GM19035 (cell line): Measurements from ENCODE around the gene EOLA1.
A peak's percentile ranks its signal among the peaks of the same experiment; 100 is the strongest.
"Not testable (repeated sequence)": the region's sequence is repeated elsewhere in the genome, so short reads cannot be mapped to it uniquely, and the experiment has no call there.

Experiments used
- ATAC-seq: cut with Tn5 transposase; IDR thresholded peaks from one replicate; pipeline ENCODE4 v1.9.1; 2021; ENCODE audit not compliant: unreplicated experiment

EOLA1 gene

DNA sequence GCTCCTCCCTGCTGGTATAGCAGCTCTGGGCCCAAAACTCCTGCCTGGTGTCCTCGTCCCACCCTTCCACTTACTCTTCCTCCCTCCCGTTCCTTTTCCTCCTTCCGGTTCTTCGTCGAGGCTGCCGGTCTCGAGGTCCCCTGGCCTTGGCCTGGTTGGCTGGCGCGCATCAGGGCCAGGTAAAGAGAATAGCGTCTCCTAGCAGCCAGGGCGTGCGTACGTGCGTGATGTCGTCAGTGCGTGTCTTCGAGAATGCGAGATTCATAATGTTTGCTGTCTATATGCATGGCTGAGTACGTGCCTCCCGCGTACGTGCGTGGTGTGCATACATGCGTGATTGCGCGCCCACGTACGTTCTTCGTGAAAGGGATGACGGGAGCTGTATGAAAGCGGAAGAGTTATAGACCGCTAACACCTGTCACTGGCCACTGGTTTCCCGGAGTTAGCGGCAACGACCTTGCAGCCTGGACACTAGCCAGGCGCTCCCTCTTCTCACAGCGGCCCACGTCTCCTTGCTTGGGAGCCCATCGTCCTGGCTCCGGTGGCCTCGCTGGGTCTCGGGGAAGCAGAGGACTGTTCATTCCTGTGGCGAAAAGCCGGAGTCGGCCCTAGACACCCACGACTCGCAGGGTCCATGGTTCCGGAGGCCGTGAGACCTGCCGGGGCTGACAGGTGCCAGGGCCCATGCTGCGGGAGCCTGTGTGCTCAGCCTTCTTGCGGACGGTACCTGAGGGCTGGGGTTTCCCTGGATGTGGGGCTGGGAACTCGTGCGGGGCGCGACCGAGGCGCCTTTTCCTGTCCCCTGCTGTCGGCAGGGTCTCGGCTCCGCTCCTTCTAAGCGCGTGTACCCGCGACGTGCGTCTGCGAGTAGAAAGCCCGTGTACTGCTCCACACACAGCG, at the start of gene EOLA1:
Gene EOLA1 (plus strand): TSS at position 392 of the 900 bp plus-strand sequence. CDS start 4,619 bp downstream, outside the sequence.
- ATAC-seq = peak; percentile 82

DNA sequence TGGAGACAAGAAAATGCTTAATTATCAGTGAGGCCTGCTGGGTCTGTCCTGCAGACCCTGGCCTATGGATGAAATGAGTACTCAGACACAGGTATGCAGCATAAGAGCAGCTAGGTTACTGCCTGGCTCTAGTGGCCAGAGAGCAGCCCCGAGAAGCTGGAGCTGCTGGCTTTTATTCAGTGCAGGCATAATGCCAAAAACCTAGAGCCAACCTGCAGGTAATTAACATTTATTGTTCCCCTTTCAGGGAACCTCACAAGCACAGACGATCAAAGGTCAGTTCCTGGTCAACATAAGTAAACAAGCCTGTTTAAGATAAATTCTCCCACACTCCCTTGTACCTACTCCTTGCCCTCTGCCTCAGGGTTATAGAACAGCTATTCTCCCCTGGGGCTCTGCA, 49.0 kb upstream of the EOLA1 start:
- no peak for ATAC-seq

DNA sequence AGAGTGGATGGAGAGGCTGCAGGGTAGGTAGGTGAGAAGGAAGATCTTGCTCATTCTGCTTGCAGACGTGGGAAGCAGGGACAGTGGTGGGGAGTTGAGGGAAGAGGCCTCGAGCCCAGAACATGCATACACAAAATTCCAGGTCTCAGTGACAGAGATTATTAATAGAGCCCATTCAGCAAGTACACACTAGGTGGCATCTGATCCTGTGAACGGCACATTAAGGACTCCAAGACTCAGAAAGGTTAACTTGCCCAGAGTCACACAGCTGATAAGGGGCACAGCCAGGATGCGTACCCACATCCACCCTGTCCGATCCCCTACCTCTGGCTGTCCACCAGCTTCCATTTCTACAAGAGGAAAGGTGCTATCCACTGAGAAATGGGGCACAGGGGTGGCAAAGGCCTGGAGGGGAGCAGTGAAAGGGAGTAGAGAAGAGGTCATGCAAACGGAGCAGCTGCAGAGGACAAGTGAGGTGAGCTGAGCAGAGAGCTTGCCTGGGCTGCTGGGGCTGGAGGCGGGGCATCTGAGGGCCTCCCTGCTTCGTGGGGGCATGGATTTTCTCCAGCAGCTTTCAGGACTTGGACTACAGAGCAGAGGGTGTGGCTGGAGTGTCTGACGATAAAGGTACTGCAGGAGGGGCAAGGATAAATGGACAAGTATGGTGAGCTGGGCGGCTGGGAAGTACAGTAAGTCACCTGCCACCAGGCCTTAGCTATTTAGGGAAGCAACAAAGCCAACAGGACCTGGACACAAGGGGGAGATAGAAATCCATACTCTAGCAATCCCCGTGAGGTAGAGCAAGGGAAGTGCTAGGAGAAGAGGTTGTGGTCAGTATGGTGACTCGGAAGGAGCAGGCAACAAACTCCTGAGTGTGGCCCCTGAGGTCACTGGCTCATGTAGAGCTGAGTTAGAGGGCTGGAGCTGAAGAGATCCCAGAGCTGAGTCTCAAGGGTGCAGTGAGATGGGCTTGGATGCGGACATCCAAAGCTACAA, 46.9 kb upstream of the EOLA1 start:
- ATAC-seq = no peak

DNA sequence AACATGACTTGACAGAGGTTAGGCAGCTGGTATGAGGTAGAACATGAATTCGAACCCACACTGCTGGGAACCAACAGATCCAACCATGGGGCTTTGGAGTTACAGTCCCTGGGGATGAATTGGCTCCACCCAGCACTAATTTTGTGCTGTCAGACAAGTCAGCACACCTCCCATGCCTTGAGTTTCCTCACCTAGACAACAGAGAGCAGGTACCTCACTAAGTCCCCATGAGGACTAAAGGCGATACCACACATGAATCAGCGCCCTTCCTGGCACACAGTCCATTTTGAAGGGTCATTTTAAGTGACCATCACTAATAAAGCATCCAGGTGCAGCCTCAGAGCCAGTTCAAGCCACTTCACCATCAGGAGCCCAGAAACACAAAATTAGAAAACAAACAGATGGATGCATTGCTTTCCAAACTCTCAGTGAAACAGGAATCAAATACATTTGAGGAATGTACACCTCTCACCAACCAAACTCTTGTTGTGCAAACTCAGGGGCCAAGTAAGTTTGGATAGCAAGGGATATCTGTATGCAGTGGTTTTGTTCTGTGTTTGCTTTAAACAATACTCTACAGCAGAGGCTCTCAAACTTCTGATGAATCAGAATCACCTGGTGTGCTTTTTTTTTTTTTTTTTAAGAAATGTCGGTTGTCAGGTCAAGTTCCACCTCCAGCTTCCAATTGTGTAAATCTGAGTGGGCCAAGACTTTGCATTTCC, 45.8 kb upstream of the EOLA1 start:
- no peak for ATAC-seq

DNA sequence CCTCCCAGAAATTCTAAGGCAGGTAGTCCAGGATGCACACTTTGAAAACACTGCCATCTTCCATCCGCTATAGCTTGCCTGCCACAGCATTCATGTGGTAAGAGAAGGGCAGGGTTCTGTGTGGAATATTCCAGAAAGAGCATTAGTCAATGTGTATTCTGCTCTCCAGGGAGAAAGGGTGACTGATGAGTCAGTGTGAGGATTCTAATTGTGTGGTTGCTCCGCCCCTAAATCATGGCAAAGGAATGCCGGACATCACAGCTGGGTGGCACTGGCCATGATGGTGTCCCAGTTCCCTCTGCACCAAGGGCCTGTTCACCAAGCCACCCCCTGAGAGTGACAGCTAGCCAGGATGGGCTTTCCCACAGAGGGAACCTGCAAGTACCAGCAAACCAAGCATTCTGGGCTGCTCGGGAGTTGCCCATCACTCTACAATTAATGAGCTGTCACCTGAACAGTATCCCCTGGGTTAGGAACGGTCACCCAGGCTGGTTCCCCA, 45.2 kb upstream of the EOLA1 start:
- no peak for ATAC-seq

DNA sequence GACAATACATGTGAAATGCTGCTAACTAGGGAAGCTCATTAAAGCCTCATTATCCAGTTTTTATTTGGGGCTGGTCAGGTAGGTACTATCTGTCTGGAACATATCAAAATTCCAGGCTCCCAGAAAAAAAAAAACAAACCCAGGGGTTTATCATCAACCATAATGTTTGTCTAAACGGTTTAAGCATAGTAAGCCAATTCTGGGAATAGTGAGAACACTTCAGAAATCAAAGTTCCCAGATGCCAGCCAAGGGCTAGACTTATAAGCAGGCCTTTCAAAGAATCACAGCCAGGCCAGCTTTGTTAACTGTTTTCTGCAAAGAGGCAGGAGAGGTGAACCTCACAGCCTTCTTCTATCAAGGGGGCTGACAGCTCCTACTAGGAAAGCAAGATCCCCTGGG, 43.8 kb upstream of the EOLA1 start:
- ATAC-seq = no peak

DNA sequence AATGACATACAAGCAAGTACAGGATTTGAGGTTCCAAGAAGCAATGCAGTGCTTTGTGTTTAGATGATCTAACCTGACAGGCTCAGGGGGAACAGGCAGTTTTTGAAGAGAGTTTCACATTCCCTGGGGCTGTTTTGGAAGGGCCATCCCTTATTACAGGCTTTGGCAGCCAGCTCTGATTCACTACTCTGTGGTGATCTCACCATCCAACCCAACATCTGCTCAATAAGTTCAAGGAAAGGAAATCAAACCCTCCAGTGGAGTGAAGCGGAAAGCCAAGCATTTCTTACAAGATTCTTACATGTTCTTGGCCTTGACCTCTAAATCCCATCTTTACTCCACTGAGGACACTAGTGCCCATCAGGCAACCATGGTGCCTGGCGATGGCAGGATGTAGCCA, 43.2 kb upstream of the EOLA1 start:
- no peak for ATAC-seq

DNA sequence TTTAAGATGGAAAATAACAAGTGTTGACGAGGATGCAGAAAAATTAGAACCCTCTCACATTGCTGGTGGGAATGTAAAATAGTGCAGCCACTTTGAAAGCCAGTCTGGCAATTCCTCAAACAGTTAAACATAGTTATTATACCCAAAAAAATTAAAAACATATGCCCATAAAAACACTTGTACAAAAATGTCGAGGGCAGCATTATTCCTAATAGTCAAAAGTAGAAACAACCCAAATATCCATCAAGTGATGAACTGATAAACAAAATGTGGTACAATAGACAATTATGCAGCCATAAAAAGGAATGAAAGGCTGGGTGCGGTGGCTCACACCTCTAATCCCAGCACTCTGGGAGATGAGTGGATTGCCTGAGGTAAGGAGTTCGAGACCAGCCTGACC, 42.0 kb upstream of the EOLA1 start:
- no peak for ATAC-seq

DNA sequence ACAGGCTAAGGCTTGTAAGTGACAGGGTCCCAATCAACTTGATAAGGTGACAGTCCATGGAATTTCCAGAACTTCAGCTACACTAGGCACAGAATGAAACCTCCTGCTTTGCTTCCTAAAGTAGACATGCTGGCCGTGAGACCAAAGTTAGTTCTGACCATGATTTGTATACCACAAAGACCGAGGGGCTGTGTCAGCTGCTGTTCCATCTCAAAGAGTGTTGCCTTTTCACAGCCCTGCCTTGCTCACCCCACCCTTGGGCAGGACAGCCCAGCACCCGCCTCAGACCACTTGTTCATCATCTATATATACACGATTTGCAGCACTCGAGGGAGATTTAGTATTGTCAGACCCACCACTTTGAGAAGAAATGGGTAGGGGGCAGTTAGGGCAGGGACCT, 41.0 kb upstream of the EOLA1 start:
- ATAC-seq = no peak

DNA sequence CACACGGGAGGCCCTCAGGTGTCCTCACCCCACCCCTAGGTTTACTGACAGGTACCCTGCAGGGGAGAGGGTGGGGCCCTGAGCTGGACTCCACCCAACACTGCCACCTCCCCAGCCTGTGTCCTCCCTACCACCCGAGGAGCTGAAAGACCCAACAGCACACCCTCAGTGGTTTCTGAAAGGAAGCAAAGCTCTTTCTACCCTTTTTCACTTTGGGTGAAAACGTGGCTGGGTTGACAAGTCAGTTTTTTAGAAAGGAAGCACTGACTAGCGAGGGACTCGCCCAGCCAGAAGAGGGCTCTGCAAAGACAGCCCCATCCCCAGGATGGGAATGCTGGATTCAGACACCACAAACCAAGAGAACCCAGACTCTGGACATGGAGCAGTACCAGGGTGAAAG, 37.9 kb upstream of the EOLA1 start:
- ATAC-seq = not testable (repeated sequence)

DNA sequence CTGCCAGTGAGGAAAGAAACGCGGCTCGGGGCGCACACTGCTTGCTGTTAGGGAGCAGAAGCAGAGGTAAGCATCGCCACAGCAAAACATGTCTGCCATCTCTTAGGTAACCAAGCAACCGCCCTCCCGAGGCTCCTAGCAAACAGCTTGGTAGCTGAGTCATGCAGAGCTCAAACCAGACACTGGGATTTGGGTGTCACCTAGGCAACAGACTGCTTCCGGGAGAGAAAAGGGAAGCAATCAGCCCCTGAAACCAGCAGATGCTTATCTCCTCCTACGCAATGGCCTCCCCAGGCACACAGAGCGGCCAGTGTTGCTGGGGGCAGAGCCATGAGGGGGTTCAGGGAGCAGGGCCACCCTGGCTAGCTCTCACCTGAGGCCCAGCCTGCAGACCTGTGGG, 37.4 kb upstream of the EOLA1 start:
- ATAC-seq = peak; percentile 61

DNA sequence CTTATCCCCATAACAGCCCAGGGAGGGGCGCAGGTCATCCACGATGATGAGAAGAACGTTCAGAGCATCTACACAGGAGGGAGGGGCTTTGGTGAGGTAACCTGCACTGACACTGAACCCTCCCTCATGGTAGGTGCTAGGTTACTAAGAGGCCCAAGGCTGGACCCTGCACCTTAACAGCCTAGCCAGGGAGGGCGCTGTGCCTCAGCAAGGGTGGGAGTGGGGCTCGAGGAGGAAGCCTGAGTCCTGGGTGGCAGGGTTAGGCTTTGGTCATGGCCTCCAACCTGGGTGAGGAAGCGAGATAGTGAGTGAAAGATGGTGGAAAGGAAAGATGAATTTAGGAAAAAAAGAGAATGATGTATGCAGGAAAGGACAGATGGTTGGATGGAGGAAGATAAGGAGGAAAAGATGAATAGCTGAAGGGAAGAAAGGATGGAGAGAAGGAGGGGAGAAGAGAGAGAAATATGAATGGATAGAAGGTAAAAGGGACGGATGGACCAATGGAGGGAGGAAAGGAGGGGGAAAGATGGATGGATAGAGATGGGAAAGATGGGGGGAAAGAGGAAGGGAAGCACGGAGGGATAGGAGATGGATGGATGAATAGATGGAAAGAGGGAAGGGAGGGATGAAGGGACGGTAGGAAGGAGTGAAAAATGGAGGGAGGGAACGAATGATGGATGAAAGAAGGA, 36.4 kb upstream of the EOLA1 start:
- ATAC-seq = peak; percentile 37

DNA sequence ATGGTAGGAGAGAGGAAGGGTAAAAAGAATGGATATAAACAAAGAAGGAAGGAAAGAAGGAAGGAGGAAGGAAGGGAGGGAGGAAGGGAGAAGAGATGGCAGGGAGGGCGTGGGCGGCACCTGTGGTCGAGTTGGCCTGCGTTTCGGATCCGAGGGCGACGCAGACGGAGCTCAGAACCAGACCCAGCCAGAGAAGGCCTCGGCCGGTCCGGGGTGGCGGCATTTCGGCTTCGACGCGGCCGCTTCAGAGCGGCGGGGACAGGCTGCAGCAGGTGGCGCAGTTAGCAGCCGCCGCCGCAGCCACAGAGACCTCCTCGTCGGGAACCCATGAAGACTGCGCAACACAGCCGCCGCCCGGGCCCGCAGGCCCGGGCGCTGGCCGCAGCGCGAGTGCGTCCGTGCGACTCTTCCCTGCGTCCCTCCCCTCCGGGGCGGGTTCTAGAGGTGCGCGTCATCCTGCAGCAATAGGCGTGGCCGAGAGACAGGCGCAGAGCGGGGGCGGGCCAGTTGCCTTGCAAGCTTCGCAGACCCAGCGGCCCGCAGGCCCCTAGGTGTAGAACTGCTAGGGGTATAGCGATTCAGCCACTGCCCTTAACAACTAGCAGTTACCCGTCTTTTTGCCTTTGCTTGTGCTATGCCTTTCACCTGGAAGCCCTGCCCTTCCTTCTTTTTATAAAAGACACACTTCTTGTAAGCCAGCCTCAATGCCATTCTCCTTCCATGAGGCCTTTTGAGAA, 35.7 kb upstream of the EOLA1 start, which contains the start of gene IDS:
Gene IDS (minus strand): TSS at position 392 of the 737 bp plus-strand sequence. CDS start 169 bp downstream, at position 223.
- ATAC-seq = peak; percentile 78

DNA sequence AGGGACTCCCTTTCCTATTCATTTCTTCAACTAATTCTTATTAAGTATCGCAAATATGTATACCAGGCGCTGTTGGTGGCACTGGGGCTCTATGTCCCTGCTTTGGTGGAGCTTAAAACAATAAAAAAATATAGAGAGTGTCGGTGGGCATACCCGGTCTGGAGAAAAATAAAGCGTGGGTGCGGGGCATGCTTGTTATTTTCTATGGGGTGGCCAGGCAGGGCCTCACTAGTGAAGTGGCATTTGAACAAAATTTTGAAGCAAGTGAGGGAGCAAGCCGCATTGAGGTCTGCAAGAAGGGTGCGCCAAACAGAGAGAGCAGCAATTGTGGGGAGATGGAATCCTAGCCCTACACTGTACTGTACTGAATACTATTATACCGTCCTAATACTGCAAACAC, 35.1 kb upstream of the EOLA1 start:
- no peak for ATAC-seq

DNA sequence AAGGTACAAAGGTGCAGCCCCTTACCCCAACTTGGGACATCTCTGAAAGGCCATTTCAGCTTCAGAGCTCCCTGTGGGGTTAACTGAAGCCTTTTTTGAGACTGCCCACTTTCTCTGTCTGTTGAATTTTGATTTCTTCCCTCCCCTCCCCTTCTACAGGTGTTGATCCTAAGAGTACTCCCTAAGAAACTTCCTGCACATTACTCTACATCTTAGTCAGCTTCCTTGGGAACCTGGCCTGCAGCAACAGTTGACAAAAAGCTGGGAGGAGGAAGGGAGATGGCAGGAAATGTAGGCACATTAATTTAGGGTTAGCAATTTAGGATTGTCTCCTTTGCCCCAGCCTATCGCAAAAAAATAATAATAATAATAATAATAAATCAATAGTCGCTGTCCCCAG, 34.5 kb upstream of the EOLA1 start:
- ATAC-seq = no peak

DNA sequence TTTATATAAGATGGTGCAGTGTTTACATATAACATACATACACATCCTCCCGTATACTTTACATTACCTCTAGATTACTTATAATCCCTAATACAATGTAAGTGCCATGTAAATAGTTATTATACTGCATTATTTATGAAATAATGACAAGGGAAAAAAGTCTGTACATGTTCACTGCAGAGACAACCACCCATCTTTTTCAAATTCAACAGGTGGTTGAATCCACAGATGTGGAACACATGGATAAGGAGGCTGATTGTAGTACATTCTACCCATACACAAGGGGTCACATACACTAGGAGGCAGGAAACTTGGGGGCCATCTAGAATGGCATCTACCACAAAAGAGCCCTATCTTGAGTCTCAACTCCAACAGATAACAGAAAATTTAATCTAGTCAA, 32.3 kb upstream of the EOLA1 start:
- ATAC-seq = no peak

DNA sequence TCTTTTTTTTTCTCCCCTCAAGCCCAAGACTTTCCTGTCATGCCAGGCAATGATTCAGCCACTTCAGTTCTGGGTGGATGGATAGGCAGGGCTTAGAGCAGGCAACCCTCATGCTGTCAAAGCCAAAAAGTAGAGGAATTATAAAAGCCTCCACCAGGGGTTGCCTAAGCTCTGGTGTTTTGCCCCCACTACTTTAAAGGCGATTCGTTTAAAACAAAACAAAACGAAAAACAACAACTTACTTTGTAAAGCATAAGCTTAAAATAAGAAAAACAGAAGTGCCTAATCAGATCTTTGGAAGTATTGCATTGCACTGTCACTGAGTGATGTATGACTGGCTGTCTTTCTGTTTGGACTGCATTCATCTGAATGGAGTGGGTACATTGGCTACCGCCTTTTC, 30.4 kb upstream of the EOLA1 start:
- no peak for ATAC-seq

DNA sequence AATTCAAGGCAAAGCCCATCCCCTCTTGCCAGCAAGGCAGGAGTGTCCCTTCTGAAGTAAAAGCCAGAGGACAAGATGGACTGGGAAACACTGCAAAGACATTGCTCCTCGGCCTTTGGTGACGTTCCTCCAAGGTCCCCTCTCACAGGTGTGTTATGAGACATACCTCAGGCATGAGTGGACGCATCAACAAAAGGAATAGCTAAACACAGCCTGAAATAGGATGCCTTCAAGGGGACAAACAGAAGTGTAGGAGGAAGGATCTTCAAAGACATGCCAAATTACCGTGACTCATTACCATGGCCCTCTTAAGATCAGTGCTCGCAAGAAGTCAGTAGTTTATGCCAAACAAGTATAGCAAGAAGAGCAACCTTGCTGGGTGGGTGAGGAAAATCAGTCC, 29.7 kb upstream of the EOLA1 start:
- no peak for ATAC-seq

DNA sequence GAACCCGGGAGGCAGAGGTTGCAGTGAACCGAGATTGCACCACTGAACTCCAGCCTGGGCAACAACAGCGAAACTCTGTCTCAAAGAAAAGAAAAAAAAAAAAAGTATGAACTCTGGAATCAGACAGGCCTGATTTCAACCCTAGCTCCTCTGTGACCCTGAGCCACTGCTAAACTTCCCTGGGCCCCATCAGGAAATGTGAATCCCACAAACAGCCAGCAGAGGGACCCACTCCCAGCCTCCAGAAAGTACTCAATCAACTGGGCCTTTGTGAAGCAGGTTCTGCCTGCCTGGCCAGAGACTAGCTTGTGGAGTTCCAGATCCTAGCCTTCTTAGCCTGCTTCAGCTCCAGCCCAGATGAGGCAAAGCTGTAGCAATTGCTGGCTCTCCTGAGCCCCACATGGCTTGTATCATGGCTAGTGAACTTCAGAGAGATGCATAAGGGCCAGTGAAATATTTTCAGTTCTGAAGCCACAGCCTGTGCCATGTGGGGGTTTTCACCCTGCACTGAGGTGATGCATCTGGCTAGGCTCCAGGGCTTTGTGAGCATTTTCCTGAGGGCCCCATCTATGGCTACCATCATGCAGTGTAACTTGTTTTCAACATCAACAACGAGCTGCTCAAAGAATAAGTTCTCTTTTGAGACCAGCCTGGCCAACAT, 28.5 kb upstream of the EOLA1 start:
- ATAC-seq = peak; percentile 90
